CD4-positive, alpha-beta T cell treated with Interferon alpha-2 for 1 hour (primary cell): ENCODE data around the gene TFE3.

Experiments used
- DNase-seq, 2 donors: peaks; one replicate each; pipeline ENCODE4 v3.0.0-alpha.2; 2020 to 2022

The TFE3 gene, protein sequence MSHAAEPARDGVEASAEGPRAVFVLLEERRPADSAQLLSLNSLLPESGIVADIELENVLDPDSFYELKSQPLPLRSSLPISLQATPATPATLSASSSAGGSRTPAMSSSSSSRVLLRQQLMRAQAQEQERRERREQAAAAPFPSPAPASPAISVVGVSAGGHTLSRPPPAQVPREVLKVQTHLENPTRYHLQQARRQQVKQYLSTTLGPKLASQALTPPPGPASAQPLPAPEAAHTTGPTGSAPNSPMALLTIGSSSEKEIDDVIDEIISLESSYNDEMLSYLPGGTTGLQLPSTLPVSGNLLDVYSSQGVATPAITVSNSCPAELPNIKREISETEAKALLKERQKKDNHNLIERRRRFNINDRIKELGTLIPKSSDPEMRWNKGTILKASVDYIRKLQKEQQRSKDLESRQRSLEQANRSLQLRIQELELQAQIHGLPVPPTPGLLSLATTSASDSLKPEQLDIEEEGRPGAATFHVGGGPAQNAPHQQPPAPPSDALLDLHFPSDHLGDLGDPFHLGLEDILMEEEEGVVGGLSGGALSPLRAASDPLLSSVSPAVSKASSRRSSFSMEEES

GRCh38 chrX:49043220-49043986 is at the start of gene TFE3:
TFE3 (minus strand) TSS chrX:49043357; CDS start chrX:49043226, 131 bp downstream.
- DNase-seq = peak; percentile 98 to 99

DNA sequence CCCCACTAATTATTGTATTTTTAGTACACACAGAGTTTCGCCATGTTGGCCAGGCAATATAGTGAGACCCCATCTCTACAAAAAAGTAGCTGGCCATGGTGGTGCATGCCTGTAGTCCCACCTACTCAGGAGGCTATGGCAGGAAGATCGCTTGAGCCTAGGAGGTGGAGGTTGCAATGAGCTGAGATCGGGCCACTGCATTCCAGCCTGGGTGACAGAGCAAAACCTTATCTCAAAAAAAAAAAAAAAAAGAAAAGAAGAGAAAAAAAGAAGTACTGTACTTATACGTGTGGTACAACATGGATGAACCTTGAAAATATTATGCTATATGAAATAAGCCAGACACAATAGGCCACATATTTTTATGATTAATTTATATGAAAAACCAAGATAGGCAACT is 46.4 kb upstream of the TFE3 start:
- no peak for DNase-seq

DNA sequence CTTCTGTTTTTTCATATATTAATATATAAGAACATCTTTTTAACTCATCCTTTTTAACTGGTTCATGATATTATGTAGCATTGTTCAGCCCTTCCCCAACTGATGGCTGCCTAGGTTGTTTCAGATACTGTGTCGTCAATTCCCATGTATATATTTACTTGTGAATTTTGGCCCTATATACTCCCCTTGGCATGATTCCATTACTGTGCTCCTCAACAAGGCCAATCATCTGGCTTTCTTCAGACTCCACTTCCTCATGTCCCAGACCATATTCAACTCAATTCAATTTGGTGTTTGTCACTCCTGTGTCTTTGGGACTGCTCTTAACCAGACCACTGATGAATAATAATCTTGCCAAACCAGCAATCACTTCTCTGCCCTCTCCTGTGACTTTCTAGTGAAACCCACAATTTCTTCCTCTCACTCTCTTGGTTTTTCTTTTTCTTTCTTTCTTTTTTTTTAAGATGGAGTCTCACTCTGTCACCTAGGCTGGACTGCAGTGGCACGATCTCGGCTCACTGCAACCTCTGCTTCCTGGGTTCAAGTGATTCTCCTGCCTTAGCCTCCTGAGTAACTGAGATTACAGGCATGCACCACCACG is 39.2 kb upstream of the TFE3 start:
- DNase-seq = no peak

DNA sequence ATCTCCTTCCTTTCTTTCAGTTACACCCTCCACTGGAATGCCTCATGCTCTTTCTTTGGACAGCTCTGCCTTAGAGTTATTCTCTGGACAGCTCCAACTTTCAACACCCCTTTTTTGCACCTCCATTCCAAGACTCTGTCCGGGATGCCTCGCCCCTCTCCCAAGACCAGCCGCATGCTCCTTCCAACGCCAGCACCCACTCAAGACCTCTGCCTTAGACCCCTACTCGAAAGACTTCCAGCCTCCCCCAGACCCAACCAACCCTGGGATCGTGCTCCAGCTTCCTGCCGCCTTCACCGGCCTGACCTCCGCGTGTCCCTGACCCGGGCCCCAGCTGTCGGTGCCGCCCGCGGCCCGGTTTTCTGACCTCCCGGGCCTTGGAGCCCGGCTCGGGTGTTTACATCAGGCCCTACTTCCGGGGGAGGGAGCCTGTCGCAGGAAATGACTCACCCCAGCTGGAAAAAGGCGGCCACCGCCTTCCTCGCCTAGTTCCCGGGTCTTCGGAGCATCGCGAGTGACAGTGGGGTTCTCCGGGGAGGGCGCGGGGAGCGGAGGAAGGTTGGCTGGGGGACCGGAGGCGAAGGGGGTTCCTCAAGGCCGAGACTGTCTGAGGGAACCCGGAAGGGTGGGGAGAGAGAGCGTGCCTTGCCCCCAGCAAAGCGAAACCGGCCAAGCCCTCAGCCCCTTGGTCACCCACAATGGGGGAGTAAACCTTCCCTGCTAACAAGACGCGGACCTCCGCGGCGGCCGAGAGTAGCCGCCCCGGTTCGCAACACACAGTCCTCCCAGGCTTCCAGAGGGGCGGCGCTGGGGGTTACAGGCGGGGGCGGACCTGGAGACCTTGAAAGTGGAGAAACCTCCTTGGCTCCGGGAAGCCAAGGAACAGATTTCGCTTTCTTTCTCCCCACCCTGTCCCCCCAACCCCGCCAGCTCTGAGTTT is 36.6 kb upstream of the TFE3 start, which contains the start of gene WDR45:
TSS of gene WDR45 (minus strand) at position 399 of the 940 bp plus-strand sequence. CDS start 1,792 bp downstream, outside the sequence.
- DNase-seq = peak; percentile 76 to 82

GRCh38 chrX:49077941-49078340 is 34.8 kb upstream of the TFE3 start:
- DNase-seq = no peak

DNA sequence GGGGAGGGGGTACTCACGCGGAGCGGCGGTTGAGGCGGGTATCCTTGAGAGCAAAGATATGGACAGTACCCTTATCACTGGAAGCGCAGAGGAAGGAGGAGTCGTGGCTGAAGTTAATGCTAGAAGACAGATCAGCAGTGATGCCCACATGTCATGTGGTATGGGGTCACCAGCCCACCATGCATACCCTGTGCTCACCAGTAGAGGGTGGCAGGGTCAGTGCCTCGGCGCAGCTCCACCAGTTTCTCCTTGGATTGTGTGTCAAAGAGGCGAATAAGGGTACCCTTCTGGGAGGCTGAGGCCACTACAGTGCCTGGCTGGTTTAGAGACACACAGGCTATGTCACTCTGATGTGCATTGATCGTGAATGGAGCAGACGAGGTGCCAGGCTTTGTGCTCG is 32.2 kb upstream of the TFE3 start:
- DNase-seq = no peak

DNA sequence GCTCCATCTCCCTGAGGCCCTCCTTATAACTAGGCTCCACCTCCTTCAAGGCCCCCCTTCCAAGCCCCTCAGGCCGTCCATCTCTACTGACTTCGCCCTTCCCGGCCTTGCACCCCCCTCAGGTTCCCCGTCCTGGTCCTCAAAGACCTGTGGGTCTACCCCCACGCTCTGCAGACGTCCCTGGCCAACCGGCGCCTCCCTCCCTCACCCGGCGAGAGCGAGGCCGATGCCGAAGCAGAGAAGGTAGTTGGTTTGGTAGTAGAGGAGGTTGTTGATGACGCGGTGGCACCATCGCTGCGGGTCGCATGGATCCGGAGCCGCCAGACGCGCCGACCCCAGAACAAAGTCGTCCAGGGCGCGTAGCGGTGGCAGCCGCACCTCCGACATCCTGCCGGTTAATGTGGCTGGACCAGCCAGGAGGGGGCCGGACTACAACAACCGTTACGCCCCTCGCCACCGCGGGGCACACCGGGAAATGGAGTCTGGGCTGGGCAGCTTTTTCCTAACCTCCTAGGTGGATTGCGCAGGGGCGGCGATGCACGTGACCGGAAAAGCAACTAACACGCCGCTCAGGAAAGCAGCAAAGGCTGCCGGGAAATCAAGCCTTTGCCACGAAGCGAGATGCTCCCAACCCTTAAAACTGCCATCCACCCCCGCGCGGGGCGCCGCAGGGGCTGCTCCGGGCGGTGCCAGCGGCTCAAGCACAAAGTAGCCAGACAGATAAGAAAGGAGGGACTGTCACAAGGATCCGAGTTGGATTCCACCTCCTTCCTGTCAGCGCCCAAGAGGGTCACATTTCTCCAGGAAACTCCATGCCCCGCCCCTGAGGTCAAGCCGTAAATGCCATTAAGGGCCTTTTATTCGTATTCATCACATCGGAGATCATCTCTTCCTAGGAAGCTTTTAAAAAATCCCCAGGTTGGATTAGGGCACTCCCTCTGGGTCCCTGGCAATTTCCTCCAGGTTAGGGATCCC is 30.7 kb upstream of the TFE3 start, which contains the start of gene PRAF2:
TSS of gene PRAF2 (minus strand) at position 402 of the 975 bp plus-strand sequence. CDS start at position 387, 15 bp downstream.
- peak; percentile 91 to 94 for DNase-seq

DNA sequence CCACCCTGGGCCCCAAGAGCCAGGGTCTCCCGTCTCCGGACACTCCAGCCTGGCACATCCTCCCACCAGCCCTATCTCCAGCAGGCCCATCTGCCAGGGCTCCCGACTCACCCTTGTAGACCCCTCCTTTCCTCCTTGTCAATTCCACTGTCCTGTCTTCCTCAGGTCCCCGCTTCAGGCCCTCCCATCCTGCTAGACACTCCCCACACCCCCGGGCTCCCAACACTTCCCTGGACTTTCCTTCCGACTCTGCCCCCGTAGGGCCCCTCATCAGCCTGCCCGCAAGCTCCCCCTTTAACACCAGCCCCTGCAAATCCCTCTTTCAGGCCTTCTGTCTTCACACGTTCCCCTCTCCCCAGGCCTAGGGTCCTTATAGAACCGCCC is 29.5 kb upstream of the TFE3 start:
- no peak for DNase-seq

DNA sequence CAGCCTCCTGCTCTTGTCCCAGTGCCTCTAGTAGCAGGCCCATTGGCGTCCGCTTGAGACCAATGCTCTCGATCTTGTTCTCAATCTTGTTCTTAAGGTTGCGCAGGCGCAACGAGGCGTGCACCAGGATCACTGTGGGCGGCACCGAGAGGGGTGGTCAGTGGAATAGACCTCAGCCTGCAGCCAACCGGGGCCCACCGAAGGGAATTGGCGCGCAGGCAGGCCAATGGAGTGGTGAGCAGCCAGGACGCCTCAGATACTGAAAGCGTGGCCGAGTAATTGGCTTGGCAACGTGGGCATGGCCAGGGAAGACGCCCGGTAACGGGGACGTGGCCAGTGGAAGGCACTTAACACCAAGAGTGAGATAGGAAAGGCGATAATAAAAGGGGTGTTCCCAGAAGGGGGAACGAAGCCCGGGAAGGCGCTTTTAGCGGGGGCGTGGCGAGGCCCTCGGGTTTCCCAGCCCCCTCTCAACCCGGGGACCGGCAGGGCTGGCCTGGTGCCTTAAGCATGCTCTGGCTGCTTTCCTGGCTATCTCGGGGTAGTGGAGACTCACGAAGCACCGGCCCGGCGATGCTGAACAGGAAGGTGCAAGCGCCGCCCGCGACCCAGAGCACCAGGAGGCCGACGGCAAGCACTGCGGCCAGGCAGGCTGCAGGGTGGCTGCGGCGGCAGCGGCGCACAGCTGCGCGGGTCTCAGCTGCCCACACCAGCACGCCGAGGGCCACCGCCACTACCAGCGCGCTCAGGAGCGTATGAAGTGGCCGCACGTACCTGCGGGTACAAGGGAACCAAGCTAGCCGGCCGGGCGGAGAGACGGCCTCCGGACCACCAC is 28.9 kb upstream of the TFE3 start:
- DNase-seq = no peak

GRCh38 chrX:49070988-49071387 is 27.8 kb upstream of the TFE3 start:
- no peak for DNase-seq

DNA sequence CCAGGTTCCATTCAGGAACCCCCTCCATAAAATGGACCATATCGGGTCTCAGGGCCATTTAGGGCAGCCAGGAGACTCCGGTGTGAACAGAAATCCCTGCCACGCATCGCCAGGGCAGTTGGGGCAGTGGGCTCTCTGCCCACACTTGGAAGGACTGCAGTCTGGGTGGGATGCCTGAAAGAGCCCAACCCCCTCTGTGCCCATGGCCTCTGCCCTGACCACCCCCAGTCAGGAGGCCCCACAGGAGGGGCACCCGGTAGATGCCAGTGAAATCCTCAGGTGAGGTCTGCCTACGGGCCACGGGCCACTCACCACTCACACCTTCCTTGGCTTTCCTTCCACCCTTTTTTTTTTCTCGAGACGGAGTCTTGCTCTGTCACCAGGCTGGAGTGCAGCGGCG is 25.9 kb upstream of the TFE3 start:
- DNase-seq = no peak

- no peak for DNase-seq
Measured at GRCh38 chrX:49067285-49068120, 24.3 kb upstream of the TFE3 start.

GRCh38 chrX:49066690-49067089 is 23.5 kb upstream of the TFE3 start:
- DNase-seq = no peak

DNA sequence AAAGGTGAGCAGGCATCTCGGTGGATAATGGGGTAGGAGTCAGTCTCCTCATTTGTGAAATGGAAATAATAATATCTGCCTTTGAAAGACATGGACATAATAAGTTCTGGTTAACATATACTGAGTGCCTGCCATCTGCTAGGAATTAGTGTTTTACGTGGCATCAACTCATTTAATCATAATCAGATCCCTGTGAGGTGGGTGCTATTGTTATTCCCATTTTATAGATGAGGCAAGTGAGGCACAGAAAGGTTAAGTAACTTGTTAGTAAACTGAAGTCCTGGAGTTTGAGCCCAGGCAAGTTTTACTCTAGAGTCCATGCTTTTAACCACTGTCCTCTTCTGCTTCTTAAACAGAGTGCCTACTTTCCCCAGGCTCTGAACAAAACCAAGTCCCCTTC is 23.1 kb upstream of the TFE3 start:
- no peak for DNase-seq

- DNase-seq = no peak
Measured at GRCh38 chrX:49064735-49065134, 21.6 kb upstream of the TFE3 start.

GRCh38 chrX:49064303-49064702 is 21.1 kb upstream of the TFE3 start:
- DNase-seq = no peak

- no peak for DNase-seq
Measured at GRCh38 chrX:49063715-49064114, 20.6 kb upstream of the TFE3 start.

- DNase-seq = no peak
Measured at GRCh38 chrX:49061916-49062315, 18.8 kb upstream of the TFE3 start.

GRCh38 chrX:49061490-49061889 is 18.3 kb upstream of the TFE3 start:
- no peak for DNase-seq
